ENCODE results near the gene ADA.

Gene ADA

GRCh38 chr20:44643596-44644229 lies 7.8 kb downstream of the ADA start:
- DNase-seq = peak; percentile 58

- no peak for DNase-seq
Observed at GRCh38 chr20:44643154-44643519, 8.4 kb downstream of the ADA start.

DNA sequence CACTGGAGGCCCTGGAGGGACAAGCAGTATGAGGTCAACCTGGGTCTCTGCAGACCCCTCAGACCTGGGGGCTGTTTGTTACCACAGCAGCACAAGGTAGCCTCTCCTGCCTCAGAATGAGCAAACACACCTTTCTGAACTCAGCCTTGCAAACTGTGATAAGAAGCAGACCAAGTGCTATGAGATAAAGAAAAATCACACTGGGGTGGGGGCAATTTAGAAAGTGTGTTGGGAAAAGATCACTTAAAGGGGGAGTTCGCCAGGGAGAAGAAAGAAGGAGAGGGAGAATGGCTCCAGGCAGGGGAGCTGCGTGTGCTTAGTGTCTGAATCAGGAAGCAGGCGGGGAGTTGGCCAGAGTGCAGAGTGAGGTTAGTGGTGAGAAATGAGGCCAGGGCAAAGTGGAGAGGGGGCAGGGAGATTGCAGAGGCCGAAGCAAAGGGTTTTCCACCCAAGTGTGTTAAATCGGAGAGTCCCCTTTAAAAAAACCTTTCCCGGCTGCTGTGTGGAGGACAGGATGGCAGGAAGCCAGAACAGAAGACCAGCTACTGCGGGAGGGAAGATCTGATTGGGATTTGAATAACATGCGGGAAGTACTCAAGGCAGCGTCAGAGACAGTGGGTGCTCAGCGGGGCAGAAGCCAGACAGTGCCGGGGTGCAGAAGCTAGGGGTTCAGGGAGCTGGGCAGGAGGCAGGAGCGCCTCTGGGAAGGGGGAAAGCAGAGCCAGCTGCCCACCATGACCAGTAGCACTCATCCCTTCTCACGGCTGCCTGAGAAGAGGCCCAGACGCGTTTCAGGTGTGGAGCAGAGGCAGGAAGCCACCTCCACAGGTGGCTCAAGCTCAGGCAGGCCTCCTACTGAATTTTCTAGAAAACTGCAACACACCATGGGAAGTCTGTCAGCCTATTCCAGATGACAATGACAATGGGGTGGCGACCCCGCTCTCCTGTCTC lies 9.0 kb downstream of the ADA start:
- peak; percentile 82 for DNase-seq

- DNase-seq = no peak
Observed at GRCh38 chr20:44641325-44641724, 10.2 kb downstream of the ADA start.

DNA sequence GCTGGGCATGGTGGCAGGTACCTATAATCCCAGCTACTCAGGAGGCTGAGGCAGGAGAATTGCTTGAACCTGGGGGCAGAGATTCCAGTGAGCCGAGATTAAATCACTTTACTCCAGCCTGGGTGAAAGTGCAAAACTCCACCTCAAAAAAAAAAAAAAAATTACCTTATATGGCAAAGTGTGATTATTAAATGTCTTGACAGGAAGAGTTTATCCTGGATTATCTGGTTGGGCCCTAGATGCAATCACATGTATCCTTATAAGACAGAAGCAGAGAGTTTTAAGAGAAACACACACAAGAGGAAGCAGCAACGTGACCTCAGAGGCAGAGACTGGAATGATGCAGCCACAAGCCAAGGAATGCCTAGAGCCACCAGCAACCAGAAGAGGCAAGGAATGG lies 11.0 kb downstream of the ADA start:
- DNase-seq = no peak

- no peak for DNase-seq
Observed at GRCh38 chr20:44637522-44638372, 13.8 kb downstream of the ADA start.

DNA sequence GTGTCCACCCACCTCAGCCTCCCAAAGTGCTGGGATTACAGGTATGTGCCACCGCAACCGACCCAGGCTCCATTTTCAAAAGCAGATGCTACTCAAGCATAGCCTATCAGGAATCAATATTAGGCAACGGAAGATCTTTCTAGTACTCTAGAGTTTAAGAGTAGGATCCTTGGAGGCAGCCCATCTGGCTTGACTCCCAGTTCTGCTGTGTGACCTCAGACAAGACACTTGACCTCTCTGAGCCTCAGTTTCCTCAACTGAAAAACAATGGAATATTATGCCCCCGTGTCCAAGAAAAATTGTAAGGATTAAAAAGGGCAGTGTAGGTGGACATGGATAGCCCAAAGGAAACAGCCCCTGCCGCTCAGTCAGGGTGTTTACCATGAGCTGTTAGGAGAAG lies 14.5 kb downstream of the ADA start:
- no peak for DNase-seq

- DNase-seq = no peak
Observed at GRCh38 chr20:44635877-44636276, 15.6 kb downstream of the ADA start.

DNA sequence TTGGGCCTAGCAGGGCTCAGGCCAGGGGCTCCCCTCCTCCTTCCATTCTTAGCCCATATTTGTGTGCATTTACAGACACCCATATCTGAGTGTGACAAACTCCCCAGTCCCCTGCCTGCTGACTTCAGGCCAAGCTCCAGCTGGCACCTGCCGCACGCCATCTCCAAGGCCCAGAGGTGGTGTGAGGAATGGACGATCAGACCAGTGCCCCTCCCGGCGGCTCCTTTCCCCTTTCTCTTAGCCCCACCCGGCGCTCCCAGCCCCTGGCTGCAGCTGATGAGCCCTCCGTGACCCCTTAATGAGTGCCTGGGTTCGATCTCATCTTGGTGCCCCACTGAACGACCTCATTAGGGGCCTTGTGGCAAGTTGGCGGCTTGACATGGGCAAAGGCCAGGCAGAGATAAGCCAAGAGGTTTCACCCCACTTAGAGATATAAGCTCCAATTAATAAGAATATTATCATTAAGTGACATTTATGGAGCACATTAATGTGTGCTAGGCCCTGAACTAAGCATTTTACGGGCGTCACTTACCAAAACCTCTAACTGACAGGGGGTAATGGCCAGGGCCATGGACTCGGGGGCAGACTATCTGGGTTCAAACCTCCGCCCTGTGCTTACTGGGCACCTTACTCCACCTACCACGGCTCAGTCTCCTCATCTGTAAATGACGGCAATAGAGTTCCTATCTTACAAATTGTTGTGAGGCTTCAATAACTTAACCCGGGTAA lies 17.5 kb downstream of the ADA start:
- no peak for DNase-seq

- no peak for DNase-seq
Observed at GRCh38 chr20:44633187-44633810, 18.2 kb downstream of the ADA start.

GRCh38 chr20:44632103-44632752 lies 19.3 kb downstream of the ADA start:
- no peak for DNase-seq

GRCh38 chr20:44630297-44630696 lies 21.2 kb downstream of the ADA start:
- DNase-seq = no peak

GRCh38 chr20:44629542-44629941 lies 22.0 kb downstream of the ADA start:
- no peak for DNase-seq

GRCh38 chr20:44629017-44629385 lies 22.5 kb downstream of the ADA start:
- no peak for DNase-seq

DNA sequence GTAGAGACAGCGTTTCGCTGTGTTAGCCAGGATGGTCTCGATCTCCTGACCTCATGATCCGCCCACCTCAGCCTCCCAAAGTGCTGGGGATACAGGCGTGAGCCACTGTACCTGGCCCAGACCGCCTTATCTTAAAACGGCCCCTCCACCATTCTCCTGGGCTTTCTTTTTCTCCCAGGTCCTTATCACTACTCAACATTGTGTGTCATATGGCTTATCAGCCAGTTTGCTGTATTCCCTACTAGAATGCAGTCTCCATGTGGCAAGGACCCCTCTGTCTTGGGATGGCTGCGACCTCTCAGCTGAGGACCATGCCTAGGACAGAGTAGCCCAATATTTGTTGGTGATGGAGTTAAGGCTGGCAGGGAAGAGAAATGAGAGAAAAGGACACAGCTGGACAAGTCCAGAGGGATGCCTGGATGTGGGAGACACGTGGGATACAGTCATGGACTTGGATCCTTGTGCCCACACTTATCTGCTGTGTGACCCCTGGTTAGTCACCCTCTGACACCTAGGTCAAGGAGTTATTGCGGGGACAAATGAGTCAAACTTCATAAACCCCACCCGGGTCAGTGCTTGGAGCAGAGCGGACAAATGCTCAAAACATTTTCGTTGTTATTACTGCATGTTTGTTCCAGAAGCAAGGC lies 24.0 kb downstream of the ADA start:
- DNase-seq = no peak

DNA sequence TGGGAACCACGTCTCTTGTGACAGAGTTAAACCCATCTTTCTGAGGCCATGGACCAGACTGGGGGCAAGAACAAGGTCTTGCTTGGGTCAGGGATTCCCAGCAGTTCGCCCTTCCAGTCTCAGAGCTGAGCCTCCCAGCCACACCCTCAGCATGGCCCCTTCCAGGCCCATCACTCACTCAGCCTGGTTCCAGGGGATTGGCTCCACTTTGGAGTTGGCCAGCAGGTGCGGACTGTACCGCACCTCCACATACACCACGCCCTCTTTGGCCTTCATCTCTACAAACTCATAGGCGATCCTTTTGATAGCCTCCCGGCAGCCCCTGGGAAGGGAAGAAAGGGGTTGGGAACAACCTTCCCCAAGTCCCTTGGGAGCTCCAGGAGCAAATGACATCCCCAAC lies 25.2 kb downstream of the ADA start:
- DNase-seq = no peak

GRCh38 chr20:44625361-44625760 lies 26.1 kb downstream of the ADA start:
- no peak for DNase-seq

GRCh38 chr20:44624743-44625271 lies 26.7 kb downstream of the ADA start:
- no peak for DNase-seq

- DNase-seq = no peak
Observed at GRCh38 chr20:44624152-44624551, 27.3 kb downstream of the ADA start.

GRCh38 chr20:44622501-44623270 lies 28.8 kb downstream of the ADA start:
- DNase-seq = no peak

All from RPMI8226 (cell line).